GM12873 (cell line): ENCODE measurements around the gene MVK.

Source experiments
- CTCF ChIP-seq: IDR thresholded peaks from 2 replicates; pipeline ENCODE4 v1.5.1; 2012; ENCODE audit warnings: low read depth, mild to moderate bottlenecking, moderate library complexity, low read length, control low read depth; ENCODE audit not compliant: insufficient read depth; ENCODE audit errors: missing control alignments

The MVK gene

GRCh38 chr12:109573029-109573913, at the start of gene MVK, which contains the start of gene MMAB:
Gene MVK, plus strand, starts transcription at chr12:109573794. Its CDS starts 1,029 bp downstream, at chr12:109574823.
Gene MMAB, minus strand, starts transcription at chr12:109573504. Its CDS starts 24 bp downstream, at chr12:109573480.
- TF ChIP-seq CTCF = no peak

- TF ChIP-seq CTCF = no peak
Measured at GRCh38 chr12:109524466-109525278, 48.9 kb upstream of the MVK start.

GRCh38 chr12:109525279-109525585, 48.4 kb upstream of the MVK start:
- no peak for TF ChIP-seq CTCF

- TF ChIP-seq CTCF = no peak
Measured at GRCh38 chr12:109527489-109528123, 46.0 kb upstream of the MVK start.

GRCh38 chr12:109529691-109530640, 43.6 kb upstream of the MVK start:
- no peak for TF ChIP-seq CTCF

GRCh38 chr12:109531411-109531810, 42.2 kb upstream of the MVK start:
- no peak for TF ChIP-seq CTCF
